HEK293 (cell line): ENCODE data around the gene HES7.

Experiments used
- HOXA7 ChIP-seq: sonication (generic); formaldehyde crosslinking; IDR thresholded peaks from 2 replicates; pipeline ENCODE4 v1.8.1; 2022; ENCODE audit warnings: missing genetic modification reagents, borderline replicate concordance
- ZSCAN30 ChIP-seq: fragments of 450-650 bp; IDR thresholded peaks from 2 replicates; pipeline ENCODE4 v1.5.1; 2018; ENCODE audit warnings: missing biosample characterization, mild to moderate bottlenecking, missing genetic modification characterization, moderate library complexity
- TF ChIP-seq, protein P1 (sequence below): fragments of 450-650 bp; formaldehyde crosslinking; IDR thresholded peaks from 2 replicates; pipeline ENCODE4 v1.5.1; 2016; ENCODE audit warnings: missing biosample characterization, missing genetic modification characterization
- TF ChIP-seq, protein P2 (sequence below): fragments of 450-650 bp; formaldehyde crosslinking; IDR thresholded peaks from 2 replicates; pipeline ENCODE4 v1.5.1; 2016; ENCODE audit warnings: missing biosample characterization, missing genetic modification characterization

GRCh38 chr17:8141045-8141444 is 17.1 kb upstream of the HES7 start:
- TF ChIP-seq, protein P1, sequence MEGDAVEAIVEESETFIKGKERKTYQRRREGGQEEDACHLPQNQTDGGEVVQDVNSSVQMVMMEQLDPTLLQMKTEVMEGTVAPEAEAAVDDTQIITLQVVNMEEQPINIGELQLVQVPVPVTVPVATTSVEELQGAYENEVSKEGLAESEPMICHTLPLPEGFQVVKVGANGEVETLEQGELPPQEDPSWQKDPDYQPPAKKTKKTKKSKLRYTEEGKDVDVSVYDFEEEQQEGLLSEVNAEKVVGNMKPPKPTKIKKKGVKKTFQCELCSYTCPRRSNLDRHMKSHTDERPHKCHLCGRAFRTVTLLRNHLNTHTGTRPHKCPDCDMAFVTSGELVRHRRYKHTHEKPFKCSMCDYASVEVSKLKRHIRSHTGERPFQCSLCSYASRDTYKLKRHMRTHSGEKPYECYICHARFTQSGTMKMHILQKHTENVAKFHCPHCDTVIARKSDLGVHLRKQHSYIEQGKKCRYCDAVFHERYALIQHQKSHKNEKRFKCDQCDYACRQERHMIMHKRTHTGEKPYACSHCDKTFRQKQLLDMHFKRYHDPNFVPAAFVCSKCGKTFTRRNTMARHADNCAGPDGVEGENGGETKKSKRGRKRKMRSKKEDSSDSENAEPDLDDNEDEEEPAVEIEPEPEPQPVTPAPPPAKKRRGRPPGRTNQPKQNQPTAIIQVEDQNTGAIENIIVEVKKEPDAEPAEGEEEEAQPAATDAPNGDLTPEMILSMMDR (tag by site-specific recombination), result no peak
- TF ChIP-seq ZSCAN30 (tag by site-specific recombination), result no peak
- TF ChIP-seq, protein P2, sequence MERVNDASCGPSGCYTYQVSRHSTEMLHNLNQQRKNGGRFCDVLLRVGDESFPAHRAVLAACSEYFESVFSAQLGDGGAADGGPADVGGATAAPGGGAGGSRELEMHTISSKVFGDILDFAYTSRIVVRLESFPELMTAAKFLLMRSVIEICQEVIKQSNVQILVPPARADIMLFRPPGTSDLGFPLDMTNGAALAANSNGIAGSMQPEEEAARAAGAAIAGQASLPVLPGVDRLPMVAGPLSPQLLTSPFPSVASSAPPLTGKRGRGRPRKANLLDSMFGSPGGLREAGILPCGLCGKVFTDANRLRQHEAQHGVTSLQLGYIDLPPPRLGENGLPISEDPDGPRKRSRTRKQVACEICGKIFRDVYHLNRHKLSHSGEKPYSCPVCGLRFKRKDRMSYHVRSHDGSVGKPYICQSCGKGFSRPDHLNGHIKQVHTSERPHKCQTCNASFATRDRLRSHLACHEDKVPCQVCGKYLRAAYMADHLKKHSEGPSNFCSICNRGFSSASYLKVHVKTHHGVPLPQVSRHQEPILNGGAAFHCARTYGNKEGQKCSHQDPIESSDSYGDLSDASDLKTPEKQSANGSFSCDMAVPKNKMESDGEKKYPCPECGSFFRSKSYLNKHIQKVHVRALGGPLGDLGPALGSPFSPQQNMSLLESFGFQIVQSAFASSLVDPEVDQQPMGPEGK, result no peak
- TF ChIP-seq HOXA7, result no peak
